LNCAP (cell line): ENCODE data around the gene SORCS3.

Source experiments
- TF ChIP-seq, protein P1 (sequence below): fragments of 450-650 bp; IDR thresholded peaks from 2 replicates; pipeline ENCODE4 v1.5.1; 2017; ENCODE audit warnings: mild to moderate bottlenecking

The SORCS3 gene

DNA sequence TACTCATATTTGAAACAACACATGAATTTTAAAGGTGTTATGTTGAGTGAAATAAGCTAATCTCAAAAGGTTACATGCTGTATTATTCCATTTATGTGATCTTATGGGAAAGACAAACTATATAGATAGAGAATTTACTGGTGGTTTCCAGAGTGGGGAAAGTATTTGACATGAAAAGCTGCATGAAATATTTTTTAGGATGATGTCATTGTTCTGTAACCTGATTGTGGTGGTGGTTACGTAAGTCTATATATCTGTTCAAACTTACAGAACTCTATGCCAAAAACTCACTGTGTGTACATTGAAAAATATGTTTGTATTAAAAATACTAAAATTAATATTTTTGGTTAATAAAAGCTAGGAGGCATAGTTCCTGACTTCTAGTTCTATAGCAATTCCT lies 453.0 kb downstream of the SORCS3 start:
- TF ChIP-seq, protein P1, sequence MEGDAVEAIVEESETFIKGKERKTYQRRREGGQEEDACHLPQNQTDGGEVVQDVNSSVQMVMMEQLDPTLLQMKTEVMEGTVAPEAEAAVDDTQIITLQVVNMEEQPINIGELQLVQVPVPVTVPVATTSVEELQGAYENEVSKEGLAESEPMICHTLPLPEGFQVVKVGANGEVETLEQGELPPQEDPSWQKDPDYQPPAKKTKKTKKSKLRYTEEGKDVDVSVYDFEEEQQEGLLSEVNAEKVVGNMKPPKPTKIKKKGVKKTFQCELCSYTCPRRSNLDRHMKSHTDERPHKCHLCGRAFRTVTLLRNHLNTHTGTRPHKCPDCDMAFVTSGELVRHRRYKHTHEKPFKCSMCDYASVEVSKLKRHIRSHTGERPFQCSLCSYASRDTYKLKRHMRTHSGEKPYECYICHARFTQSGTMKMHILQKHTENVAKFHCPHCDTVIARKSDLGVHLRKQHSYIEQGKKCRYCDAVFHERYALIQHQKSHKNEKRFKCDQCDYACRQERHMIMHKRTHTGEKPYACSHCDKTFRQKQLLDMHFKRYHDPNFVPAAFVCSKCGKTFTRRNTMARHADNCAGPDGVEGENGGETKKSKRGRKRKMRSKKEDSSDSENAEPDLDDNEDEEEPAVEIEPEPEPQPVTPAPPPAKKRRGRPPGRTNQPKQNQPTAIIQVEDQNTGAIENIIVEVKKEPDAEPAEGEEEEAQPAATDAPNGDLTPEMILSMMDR = no peak

DNA sequence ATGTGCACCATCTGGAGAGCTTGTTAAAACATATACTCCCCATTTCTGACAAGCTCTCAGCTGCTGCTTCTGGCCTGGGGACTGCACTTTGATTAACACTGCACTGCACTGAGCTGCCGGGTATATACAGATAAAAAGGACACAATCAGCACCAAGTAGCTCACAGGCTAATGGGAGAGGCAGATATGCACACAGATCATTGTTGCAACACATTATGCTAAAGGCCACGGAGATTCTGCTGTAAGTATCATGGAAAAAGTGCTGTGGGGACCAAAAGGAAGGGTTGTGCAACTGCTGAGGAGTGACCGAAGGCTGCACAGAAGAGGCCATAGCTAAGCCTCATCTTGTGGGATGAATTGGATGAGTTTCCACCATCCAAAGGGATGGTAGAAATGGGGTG lies 455.2 kb downstream of the SORCS3 start:
- TF ChIP-seq, protein P1 = no peak

DNA sequence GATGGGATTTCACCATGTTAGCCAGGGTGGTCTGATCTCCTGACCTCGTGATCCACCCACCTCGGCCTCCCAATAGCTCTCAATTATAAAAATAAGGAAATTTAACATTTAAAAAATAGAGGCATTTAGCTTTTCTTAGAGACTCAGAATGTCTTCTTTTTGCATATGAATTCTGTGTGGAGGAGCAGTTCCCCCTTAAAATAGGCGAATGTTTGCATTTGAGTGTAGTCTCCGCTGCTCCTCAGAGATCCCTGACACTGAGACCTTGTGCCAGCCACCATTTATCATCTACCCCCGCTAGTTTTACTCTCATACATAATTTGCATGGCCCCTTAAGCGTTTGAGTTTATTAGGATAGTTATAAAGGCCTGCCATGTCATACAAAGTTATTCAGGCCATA lies 461.9 kb downstream of the SORCS3 start:
- TF ChIP-seq, protein P1 = no peak

DNA sequence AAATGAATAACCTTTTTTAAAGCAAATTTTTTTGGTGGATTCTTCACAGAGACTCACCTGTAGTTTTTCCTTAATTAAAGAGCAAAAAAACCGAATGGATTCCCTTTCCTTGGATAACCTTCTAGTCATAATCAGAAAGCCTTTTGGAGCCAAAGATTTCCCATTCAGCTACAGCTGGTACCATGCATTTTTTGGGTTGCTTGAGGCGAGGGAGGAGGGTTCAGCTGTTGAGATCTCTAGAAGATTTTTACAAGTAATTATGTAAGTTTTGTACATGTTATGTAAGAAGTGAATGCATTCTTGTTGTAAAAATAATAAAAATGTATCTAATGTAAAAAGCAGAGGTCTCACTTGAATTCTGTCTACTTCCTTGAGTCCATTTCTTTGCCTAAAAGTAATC lies 463.2 kb downstream of the SORCS3 start:
- TF ChIP-seq, protein P1 = no peak

DNA sequence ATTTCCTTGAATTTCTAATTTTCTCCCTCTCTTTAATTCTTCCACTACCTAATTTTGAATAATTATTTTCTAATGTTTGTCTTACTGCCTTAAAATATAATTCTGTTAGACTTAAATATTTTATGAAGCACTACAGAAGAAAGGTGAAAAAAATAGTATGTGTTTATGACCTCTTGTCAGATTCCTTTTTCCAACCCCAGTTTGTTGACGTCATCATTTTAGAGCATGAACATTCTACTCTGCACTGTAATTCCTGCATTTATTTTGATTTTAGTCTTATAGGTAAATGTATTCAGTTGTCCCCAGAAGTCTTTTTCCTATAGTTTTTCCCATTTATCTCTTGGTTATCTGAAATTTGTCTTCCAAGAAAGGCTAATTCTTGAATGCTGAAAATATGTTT lies 468.1 kb downstream of the SORCS3 start:
- TF ChIP-seq, protein P1 = no peak

DNA sequence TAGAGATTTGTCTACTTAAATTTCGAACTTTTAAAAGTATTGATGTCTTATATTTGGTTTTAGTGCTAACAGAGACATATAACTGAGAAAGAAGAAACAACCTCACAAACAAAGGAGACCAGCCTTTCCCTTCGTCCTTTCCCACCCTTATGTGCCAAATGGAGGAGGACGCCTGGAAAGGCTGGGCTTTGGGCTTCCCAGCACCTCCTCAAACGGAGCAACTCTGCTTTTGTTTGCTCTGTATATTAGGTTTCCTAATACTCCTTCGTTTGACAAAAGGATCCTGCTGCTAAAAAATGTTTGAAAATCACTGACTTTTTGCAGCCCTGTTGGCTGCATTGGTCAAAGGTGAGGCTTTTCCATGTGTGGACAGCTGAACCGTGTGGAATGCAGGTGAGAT lies 471.8 kb downstream of the SORCS3 start:
- TF ChIP-seq, protein P1 = no peak

DNA sequence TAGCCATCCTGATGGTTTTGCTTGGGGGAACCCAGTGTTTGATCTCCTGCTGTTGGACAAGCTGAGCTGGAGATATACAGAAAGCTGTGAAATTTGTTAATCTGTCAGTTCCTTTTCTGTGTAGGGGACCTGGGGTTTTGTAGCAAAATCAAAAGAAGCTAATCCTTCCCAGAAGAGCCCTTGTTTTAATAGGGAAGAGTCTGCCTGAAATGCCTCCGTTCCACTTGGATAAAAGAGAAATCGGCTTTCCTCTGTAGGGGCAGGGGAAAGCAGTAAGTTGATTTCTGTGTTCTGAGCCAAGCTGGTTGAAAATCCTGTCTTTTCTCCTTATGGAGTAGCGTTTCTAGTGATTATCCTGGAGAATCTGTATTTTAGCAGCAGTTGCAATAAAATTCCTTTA lies 472.6 kb downstream of the SORCS3 start:
- TF ChIP-seq, protein P1 = no peak

DNA sequence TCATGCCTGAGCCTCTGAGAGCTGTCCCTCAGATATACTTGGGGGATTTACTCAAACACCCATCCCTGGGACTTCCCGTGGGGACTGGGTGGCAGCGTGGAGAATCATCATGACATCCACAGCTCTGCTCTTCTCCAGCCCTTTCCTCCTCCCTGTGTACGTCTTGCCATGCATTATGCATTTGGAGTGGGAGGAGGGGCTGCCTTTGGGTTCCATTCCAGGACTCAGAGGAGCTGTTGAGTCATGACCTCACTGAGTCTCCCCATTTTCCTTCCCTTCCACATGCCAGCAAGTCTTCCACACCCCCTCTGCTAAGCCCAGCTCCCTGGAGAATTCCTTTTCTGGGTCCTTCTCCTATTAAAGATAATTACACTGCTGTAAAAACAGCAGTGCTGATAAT lies 480.7 kb downstream of the SORCS3 start:
- TF ChIP-seq, protein P1 = no peak
